Esophagus squamous epithelium (tissue), 4 donors: Measurements from ENCODE around the gene CCDC32.

Experiments
- POLR2A ChIP-seq, 4 donors: fragments of 450-650 bp; IDR thresholded peaks; one replicate each; pipeline ENCODE4 v1.6.1; 2017; ENCODE audit warnings: antibody characterized with exemption in 4 of 4, mild to moderate bottlenecking in 4 of 4, moderate library complexity in 3 of 4
- TF ChIP-seq, protein P1 (sequence below), 6 experiments: fragments of 450-650 bp in 4 of 6; fragments of 200-600 bp in 2 of 6; sonication (generic) in 2 of 6; IDR thresholded peaks; one replicate each; pipeline ENCODE4 v1.5.1; 2016 to 2019; ENCODE audit warnings: antibody characterized with exemption in 6 of 6, mild to moderate bottlenecking in 4 of 6, moderate library complexity in 4 of 6

- TF ChIP-seq, protein P1, sequence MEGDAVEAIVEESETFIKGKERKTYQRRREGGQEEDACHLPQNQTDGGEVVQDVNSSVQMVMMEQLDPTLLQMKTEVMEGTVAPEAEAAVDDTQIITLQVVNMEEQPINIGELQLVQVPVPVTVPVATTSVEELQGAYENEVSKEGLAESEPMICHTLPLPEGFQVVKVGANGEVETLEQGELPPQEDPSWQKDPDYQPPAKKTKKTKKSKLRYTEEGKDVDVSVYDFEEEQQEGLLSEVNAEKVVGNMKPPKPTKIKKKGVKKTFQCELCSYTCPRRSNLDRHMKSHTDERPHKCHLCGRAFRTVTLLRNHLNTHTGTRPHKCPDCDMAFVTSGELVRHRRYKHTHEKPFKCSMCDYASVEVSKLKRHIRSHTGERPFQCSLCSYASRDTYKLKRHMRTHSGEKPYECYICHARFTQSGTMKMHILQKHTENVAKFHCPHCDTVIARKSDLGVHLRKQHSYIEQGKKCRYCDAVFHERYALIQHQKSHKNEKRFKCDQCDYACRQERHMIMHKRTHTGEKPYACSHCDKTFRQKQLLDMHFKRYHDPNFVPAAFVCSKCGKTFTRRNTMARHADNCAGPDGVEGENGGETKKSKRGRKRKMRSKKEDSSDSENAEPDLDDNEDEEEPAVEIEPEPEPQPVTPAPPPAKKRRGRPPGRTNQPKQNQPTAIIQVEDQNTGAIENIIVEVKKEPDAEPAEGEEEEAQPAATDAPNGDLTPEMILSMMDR (IDR thresholded peaks at IDR 0.05): no peak
- no peak for TF ChIP-seq POLR2A (IDR thresholded peaks at IDR 0.05)
Observed at GRCh38 chr15:40600956-40601355, 36.1 kb upstream of the CCDC32 start.
